ENCODE data around the gene CALN1.
"Not testable (repeated sequence)": the region's sequence is repeated elsewhere in the genome, so short reads cannot be mapped to it uniquely, and the experiment has no call there.

CALN1 gene

GRCh38 chr7:71737931-71738540 lies 674.1 kb downstream of the CALN1 start:
- not testable (repeated sequence) for DNase-seq (ENCODE audit: low read depth)

- no peak for DNase-seq (ENCODE audit: low read depth)
These were observed 676.1 kb downstream of the CALN1 start for GRCh38 chr7:71735961-71736556.

- DNase-seq (ENCODE audit: low read depth), result no peak
These were observed 678.8 kb downstream of the CALN1 start for GRCh38 chr7:71733107-71733870.

GRCh38 chr7:71731740-71732139 lies 680.4 kb downstream of the CALN1 start:
- DNase-seq (ENCODE audit: low read depth), result no peak

Measured in HS-5 (cell line).